GM12878 (cell line): ENCODE results near the gene PUDP. TPM values are rescaled to one million over a fixed set of nuclear protein-coding genes. Genes with fewer than 3 reads are reported as not detected.

Experiments
- ATAC-seq: fragments of 200-7000 bp; cut with Tn5 transposase; 3 replicates; pipeline ENCODE4 v1.9.1; 2020; ENCODE audit warnings: mild to moderate bottlenecking, moderate library complexity
- BruUV-seq: library from RNA; stranded (reverse); fragments of 400-500 nt; replicated peaks from 2 replicates; lab custom pipeline; 2021; lab: Mats Ljungman, UMichigan
- CTCF ChIA-PET: fragments of 300-600 bp; sonication (Branson Sonifier 250); formaldehyde crosslinking; extraction: SDS; loops from one replicate; lab custom pipeline; 2021; ENCODE audit warnings: inconsistent platforms; lab: Yijun Ruan, JAX
- POLR2A ChIA-PET: fragments of 350-600 bp; formaldehyde crosslinking; extraction: SDS; loops from one replicate; lab custom pipeline; 2021; ENCODE audit warnings: inconsistent platforms; lab: Charles Lee
- RAD21 ChIA-PET: fragments of 300-600 bp; sonication (Branson Sonifier 250); formaldehyde crosslinking; loops from one replicate; lab custom pipeline; 2023; ENCODE audit warnings: antibody characterized with exemption; ENCODE audit not compliant: unreplicated experiment; lab: Charles Lee
- SMC1A ChIA-PET: fragments of 300-600 bp; sonication (Branson Sonifier 250); formaldehyde crosslinking; loops from one replicate; lab custom pipeline; 2023; ENCODE audit not compliant: unreplicated experiment, uncharacterized antibody; lab: Charles Lee
- DNase-seq: peaks from one replicate; pipeline ENCODE4 v3.0.0-alpha.2; 2011; ENCODE audit warnings: low read depth, low spot score
- FAIRE-seq: peaks from 3 replicates; lab custom pipeline; 2011; peaks lifted over from hg19 to GRCh38; lab: Jason Lieb, UNC
- H2AFZ ChIP-seq: 2 replicates; pipeline ENCODE4 v1.6.0; 2011; ENCODE audit warnings: low read depth, low read length, control low read depth; ENCODE audit not compliant: control insufficient read depth
- H3K27ac ChIP-seq: 2 replicates; pipeline ENCODE4 v1.5.1; 2011; ENCODE audit warnings: control low read depth; ENCODE audit not compliant: control insufficient read depth, insufficient read depth
- H3K27me3 ChIP-seq, 2 experiments: replicated peaks in 1 of 2; 2 replicates each; pipeline versions ENCODE4 v1.6.0 to v1.6.1; 2011; ENCODE audit warnings: low read length in 1 of 2; ENCODE audit not compliant: control insufficient read depth in 2 of 2, insufficient read depth in 2 of 2
- H3K36me3 ChIP-seq, 2 experiments: 2 replicates each; pipeline ENCODE4 v1.5.1; 2011; ENCODE audit warnings: low read length in 1 of 2; ENCODE audit not compliant: control insufficient read depth in 2 of 2, insufficient read depth in 2 of 2
- H3K4me1 ChIP-seq: 2 replicates; pipeline ENCODE4 v1.6.1; 2011; ENCODE audit warnings: mild to moderate bottlenecking, low read length, moderate library complexity, mixed read lengths; ENCODE audit not compliant: control insufficient read depth, insufficient read depth
- H3K4me2 ChIP-seq: 2 replicates; pipeline ENCODE4 v1.6.0; 2011; ENCODE audit warnings: control low read depth; ENCODE audit not compliant: control insufficient read depth, insufficient read depth
- H3K4me3 ChIP-seq: fragments of 200-600 bp; sonication (generic); 2 replicates; pipeline ENCODE4 v1.5.1; 2016
- H3K79me2 ChIP-seq: 2 replicates; pipeline ENCODE4 v1.6.0; 2011; ENCODE audit warnings: low read length; ENCODE audit not compliant: control insufficient read depth, insufficient read depth
- H3K9ac ChIP-seq: 2 replicates; pipeline ENCODE4 v1.8.0; 2011; ENCODE audit warnings: low read length, control low read depth, mixed read lengths; ENCODE audit not compliant: control insufficient read depth, insufficient read depth
- H3K9me3 ChIP-seq: replicated peaks from 3 replicates; pipeline ENCODE4 v1.5.1; 2011; ENCODE audit warnings: mild to moderate bottlenecking, low read length; ENCODE audit not compliant: control insufficient read depth, insufficient read depth
- H4K20me1 ChIP-seq: 2 replicates; pipeline ENCODE4 v1.6.0; 2011; ENCODE audit not compliant: control insufficient read depth, insufficient read depth
- CHD2 ChIP-seq: IDR thresholded peaks from 2 replicates; pipeline ENCODE4 v1.6.1; 2011; ENCODE audit warnings: low read depth, low read length, improper control_type of control experiment, borderline replicate concordance
- FOXM1 ChIP-seq: IDR thresholded peaks from 2 replicates; pipeline ENCODE4 v1.6.1; 2012; ENCODE audit warnings: low read depth, mild to moderate bottlenecking, inconsistent platforms, low read length, moderate library complexity
- ZNF217 ChIP-seq: fragments of 450-650 bp; IDR thresholded peaks from 2 replicates; pipeline ENCODE4 v1.6.1; 2017; ENCODE audit warnings: antibody characterized with exemption, mild to moderate bottlenecking
- ZNF622 ChIP-seq: fragments of 450-650 bp; IDR thresholded peaks from 2 replicates; pipeline ENCODE4 v1.6.1; 2017; ENCODE audit warnings: mild to moderate bottlenecking, inconsistent platforms
- WGBS: methylation state at CpG from one replicate; pipeline ENCODE4 v1.1.6; 2016; ENCODE audit warnings: low lambda C conversion rate; ENCODE audit not compliant: insufficient replicate concordance, insufficient coverage; ENCODE audit errors: missing lambda C conversion rate; 5-methylcytosine and 5-hydroxymethylcytosine counted together
- in situ Hi-C: fragments of 300-500 bp; cut with MboI; formaldehyde crosslinking; loops from 9 replicates; pipeline ENCODE4 v1.14.3; 2018; ENCODE audit warnings: mixed read lengths
- intact Hi-C: fragments of 100-400 bp; cut with micrococcal nuclease; formaldehyde crosslinking; loops from one replicate; pipeline ENCODE4 v1.14.2; 2022; ENCODE audit not compliant: unreplicated experiment
- polyA plus RNA-seq, 11 experiments: library from polyadenylated mRNA; depleted of rRNA in 4 of 11; unstranded in 6 of 11; stranded (reverse) in 5 of 11; fragments of >200 nt; fragmentation: Nextera tagmentation in 4 of 11; fragmentation: Illumina TruSeq in 1 of 11; extraction: Ambion mirVana in 4 of 11; extraction: Trizol in 1 of 11; gene quantifications; 1 replicate in 1 of 11; 2 replicates in 10 of 11; pipeline versions ENCODE4 v1.2.1 to v1.2.3, GENCODE V29; 2011 to 2016; ENCODE audit warnings: inconsistent platforms in 2 of 11, missing spikeins in 2 of 11, low read depth in 1 of 11
- total RNA-seq, 4 experiments: library from RNA; depleted of rRNA in 3 of 4; stranded (reverse); fragments of >200 nt in 3 of 4; fragmentation: Illumina TruSeq in 1 of 4; extraction: Trizol in 1 of 4; gene quantifications; 2 replicates each; pipeline versions ENCODE4 v1.2.1 to v1.2.3, GENCODE V29; 2013 to 2021
- TF ChIP-seq, protein P1 (sequence below): fragments of 450-650 bp; formaldehyde crosslinking; IDR thresholded peaks from 2 replicates; pipeline ENCODE4 v1.5.0; 2022; ENCODE audit warnings: mild to moderate bottlenecking, missing genetic modification characterization
- TF ChIP-seq, protein P2 (sequence below): fragments of 450-650 bp; formaldehyde crosslinking; IDR thresholded peaks from 2 replicates; pipeline ENCODE4 v1.4.0; 2022; ENCODE audit warnings: mild to moderate bottlenecking, moderate library complexity
- TF ChIP-seq, protein P3 (sequence below): fragments of 450-650 bp; IDR thresholded peaks from 2 replicates; pipeline ENCODE4 v1.6.1; 2017; ENCODE audit warnings: low read depth, mild to moderate bottlenecking, moderate library complexity

PUDP gene
- total and polyA plus RNA-seq, 10 of the 15 experiments (the other 5 are each of a cell fraction or from before 2014, with no cell fraction given) = 30.8 to 83.5 (median 61.7) TPM

DNA sequence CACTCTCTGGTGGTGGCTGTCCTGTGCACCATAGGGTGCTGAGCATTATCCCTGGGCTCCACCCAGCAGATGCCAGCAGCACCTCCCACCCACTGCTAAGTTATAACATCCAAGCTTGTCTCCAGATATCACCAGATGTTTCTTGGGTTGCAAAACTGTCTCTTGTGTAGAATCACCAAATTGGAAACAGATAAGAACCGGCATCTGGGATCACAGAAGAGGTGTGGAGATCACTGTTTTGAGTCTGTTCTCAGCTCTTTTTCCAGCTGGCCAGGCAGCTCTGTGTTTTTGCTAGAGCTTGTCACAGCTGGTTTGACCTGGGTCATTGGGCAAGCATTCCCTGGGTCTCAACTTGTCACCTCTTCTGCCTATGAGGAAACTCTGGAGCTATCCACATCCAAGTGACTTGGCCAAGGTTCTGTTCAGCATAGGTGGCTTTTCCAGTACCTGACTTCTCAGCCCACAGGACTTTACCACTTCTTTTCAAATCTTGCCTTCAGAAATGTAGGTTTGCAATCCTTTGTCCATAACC lies 15.3 kb upstream of the PUDP start:
- no peaks in the 10 kb centered on the region for H3K4me1 ChIP-seq
- H3K27me3 ChIP-seq = no peaks in the 10 kb centered on the region
- in situ Hi-C loops (no loop called here), intact Hi-C loops (no loop called here)
- H3K4me2 ChIP-seq = no peak overlapping the region
- BruUV-seq = no TSS peak
- H3K36me3 ChIP-seq = no peaks in the 10 kb centered on the region; a peak in 1 of 4 replicates
- FAIRE-seq = no peak
- TF ChIP-seq, protein P1, sequence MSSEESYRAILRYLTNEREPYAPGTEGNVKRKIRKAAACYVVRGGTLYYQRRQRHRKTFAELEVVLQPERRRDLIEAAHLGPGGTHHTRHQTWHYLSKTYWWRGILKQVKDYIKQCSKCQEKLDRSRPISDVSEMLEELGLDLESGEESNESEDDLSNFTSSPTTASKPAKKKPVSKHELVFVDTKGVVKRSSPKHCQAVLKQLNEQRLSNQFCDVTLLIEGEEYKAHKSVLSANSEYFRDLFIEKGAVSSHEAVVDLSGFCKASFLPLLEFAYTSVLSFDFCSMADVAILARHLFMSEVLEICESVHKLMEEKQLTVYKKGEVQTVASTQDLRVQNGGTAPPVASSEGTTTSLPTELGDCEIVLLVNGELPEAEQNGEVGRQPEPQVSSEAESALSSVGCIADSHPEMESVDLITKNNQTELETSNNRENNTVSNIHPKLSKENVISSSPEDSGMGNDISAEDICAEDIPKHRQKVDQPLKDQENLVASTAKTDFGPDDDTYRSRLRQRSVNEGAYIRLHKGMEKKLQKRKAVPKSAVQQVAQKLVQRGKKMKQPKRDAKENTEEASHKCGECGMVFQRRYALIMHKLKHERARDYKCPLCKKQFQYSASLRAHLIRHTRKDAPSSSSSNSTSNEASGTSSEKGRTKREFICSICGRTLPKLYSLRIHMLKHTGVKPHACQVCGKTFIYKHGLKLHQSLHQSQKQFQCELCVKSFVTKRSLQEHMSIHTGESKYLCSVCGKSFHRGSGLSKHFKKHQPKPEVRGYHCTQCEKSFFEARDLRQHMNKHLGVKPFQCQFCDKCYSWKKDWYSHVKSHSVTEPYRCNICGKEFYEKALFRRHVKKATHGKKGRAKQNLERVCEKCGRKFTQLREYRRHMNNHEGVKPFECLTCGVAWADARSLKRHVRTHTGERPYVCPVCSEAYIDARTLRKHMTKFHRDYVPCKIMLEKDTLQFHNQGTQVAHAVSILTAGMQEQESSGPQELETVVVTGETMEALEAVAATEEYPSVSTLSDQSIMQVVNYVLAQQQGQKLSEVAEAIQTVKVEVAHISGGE (CRISPR knock-in tag) = no peak
- TF ChIP-seq, protein P2, sequence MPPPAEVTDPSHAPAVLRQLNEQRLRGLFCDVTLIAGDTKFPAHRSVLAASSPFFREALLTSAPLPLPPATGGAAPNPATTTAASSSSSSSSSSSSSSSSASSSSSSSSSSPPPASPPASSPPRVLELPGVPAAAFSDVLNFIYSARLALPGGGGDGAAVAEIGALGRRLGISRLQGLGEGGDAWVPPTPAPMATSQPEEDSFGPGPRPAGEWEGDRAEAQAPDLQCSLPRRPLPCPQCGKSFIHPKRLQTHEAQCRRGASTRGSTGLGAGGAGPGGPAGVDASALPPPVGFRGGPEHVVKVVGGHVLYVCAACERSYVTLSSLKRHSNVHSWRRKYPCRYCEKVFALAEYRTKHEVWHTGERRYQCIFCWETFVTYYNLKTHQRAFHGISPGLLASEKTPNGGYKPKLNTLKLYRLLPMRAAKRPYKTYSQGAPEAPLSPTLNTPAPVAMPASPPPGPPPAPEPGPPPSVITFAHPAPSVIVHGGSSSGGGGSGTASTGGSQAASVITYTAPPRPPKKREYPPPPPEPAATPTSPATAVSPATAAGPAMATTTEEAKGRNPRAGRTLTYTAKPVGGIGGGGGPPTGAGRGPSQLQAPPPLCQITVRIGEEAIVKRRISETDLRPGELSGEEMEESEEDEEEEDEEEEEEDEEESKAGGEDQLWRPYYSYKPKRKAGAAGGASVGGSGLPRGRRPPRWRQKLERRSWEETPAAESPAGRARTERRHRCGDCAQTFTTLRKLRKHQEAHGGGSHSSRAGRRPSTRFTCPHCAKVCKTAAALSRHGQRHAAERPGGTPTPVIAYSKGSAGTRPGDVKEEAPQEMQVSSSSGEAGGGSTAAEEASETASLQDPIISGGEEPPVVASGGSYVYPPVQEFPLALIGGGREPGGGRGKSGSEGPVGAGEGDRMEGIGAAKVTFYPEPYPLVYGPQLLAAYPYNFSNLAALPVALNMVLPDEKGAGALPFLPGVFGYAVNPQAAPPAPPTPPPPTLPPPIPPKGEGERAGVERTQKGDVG = no peak
- TF ChIP-seq, protein P3, sequence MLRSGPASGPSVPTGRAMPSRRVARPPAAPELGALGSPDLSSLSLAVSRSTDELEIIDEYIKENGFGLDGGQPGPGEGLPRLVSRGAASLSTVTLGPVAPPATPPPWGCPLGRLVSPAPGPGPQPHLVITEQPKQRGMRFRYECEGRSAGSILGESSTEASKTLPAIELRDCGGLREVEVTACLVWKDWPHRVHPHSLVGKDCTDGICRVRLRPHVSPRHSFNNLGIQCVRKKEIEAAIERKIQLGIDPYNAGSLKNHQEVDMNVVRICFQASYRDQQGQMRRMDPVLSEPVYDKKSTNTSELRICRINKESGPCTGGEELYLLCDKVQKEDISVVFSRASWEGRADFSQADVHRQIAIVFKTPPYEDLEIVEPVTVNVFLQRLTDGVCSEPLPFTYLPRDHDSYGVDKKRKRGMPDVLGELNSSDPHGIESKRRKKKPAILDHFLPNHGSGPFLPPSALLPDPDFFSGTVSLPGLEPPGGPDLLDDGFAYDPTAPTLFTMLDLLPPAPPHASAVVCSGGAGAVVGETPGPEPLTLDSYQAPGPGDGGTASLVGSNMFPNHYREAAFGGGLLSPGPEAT = no peak
- TF ChIP-seq FOXM1 (no peak), ZNF217 (no peak), CHD2 (no peak), ZNF622 (no peak)
- no peaks in the 10 kb centered on the region for H4K20me1 ChIP-seq
- 41% methylated on average over 1 of the region's 1 CpG for WGBS
- ChIA-PET RAD21 (interaction anchor here (1.4 kb wide), 1 partner anchor 28 kb away, joined by 3 read pairs; no protein-coding TSS in a partner anchor), SMC1A (interaction anchor here (0.7 to 2.7 kb wide), 3 partner anchors 17 to 28 kb away, joined by 3 to 9 read pairs (median 4); no protein-coding TSS in a partner anchor), POLR2A (no interaction called here), CTCF (no interaction called here)
- H3K9me3 ChIP-seq = no peaks in the 10 kb centered on the region; the same call in 2 of the 3 replicates
- no peak overlapping the region for H3K27ac ChIP-seq
- H3K4me3 ChIP-seq = no peak overlapping the region
- H3K9ac ChIP-seq = no peak overlapping the region
- H2AFZ ChIP-seq = no peak overlapping the region
- no peak for ATAC-seq
- H3K79me2 ChIP-seq = no peaks in the 10 kb centered on the region
- no peak for DNase-seq
